HEK293 (cell line): Measurements from ENCODE around the gene BICRA.

ENCODE experiments used
- CTCF ChIA-PET: fragments of 350-600 bp; formaldehyde crosslinking; extraction: SDS; loops from one replicate; lab custom pipeline; 2021; ENCODE audit warnings: antibody characterized with exemption; lab: Yijun Ruan, JAX
- POLR2A ChIA-PET: fragments of 300-600 bp; formaldehyde crosslinking; extraction: SDS; loops from one replicate; lab custom pipeline; 2020; ENCODE audit warnings: antibody characterized with exemption, inconsistent platforms; lab: Yijun Ruan, JAX
- H3K27ac ChIP-seq: fragments of 200-500 bp; sonication (Bioruptor generic); 2 replicates; pipeline ENCODE4 v1.5.1; 2014; ENCODE audit warnings: low read depth, low read length, control low read depth, inconsistent platforms; ENCODE audit errors: extremely low read depth
- H3K36me3 ChIP-seq, 2 experiments: fragments of 200-500 bp in 1 of 2; sonication (Bioruptor generic) in 1 of 2; 1 replicate in 1 of 2; 2 replicates in 1 of 2; pipeline ENCODE4 v1.5.1; 2014 to 2017; ENCODE audit warnings: inconsistent platforms in 2 of 2, low read length in 2 of 2; ENCODE audit not compliant: control insufficient read depth in 2 of 2, insufficient read depth in 1 of 2
- H3K4me1 ChIP-seq: fragments of 200-500 bp; sonication (Bioruptor generic); 2 replicates; pipeline ENCODE4 v1.5.1; 2014; ENCODE audit warnings: mild to moderate bottlenecking, low read length, inconsistent platforms; ENCODE audit not compliant: control insufficient read depth, insufficient read depth
- H3K4me3 ChIP-seq: 2 replicates; pipeline ENCODE4 v1.5.1; 2011; ENCODE audit warnings: low read depth, mild to moderate bottlenecking, control low read depth, low read length, moderate library complexity
- H3K9me3 ChIP-seq: fragments of 200-500 bp; sonication (Bioruptor generic); 2 replicates; pipeline ENCODE4 v1.5.1; 2014; ENCODE audit warnings: low read depth, low read length, inconsistent platforms; ENCODE audit not compliant: control insufficient read depth, insufficient read depth
- KLF1 ChIP-seq: fragments of 450-650 bp; formaldehyde crosslinking; IDR thresholded peaks from 2 replicates; pipeline ENCODE4 v1.5.1; 2016; ENCODE audit warnings: missing biosample characterization, missing genetic modification characterization
- PBX3 ChIP-seq: sonication (generic); formaldehyde crosslinking; IDR thresholded peaks from 2 replicates; pipeline ENCODE4 v1.8.1; 2022; ENCODE audit warnings: mild to moderate bottlenecking, moderate library complexity, missing genetic modification reagents
- REPIN1 ChIP-seq: fragments of 450-650 bp; formaldehyde crosslinking; IDR thresholded peaks from 2 replicates; pipeline ENCODE4 v1.5.1; 2017; ENCODE audit warnings: missing biosample characterization, missing genetic modification characterization, low read depth
- SP2 ChIP-seq: fragments of 450-650 bp; formaldehyde crosslinking; IDR thresholded peaks from 2 replicates; pipeline ENCODE4 v1.5.1; 2016; ENCODE audit warnings: missing biosample characterization, missing genetic modification characterization
- SP7 ChIP-seq: fragments of 450-650 bp; formaldehyde crosslinking; IDR thresholded peaks from 2 replicates; pipeline ENCODE4 v1.5.1; 2016; ENCODE audit warnings: missing biosample characterization, missing genetic modification characterization
- TCF7L2 ChIP-seq: IDR thresholded peaks from 2 replicates; pipeline ENCODE4 v1.6.1; 2011; ENCODE audit warnings: low read depth, mild to moderate bottlenecking, inconsistent platforms, low read length, moderate library complexity, borderline replicate concordance
- YY2 ChIP-seq: fragments of 450-650 bp; formaldehyde crosslinking; IDR thresholded peaks from 2 replicates; pipeline ENCODE4 v1.5.1; 2016; ENCODE audit warnings: missing biosample characterization, missing genetic modification characterization
- ZBTB20 ChIP-seq: fragments of 450-650 bp; formaldehyde crosslinking; IDR thresholded peaks from 2 replicates; pipeline ENCODE4 v1.5.1; 2016; ENCODE audit warnings: missing biosample characterization, missing genetic modification characterization
- ZBTB8A ChIP-seq: fragments of 450-650 bp; formaldehyde crosslinking; IDR thresholded peaks from 2 replicates; pipeline ENCODE4 v1.5.1; 2016; ENCODE audit warnings: missing biosample characterization, missing genetic modification characterization
- ZFP37 ChIP-seq: fragments of 450-650 bp; formaldehyde crosslinking; IDR thresholded peaks from 2 replicates; pipeline ENCODE4 v1.5.1; 2016; ENCODE audit warnings: missing biosample characterization, missing genetic modification characterization
- ZIC2 ChIP-seq: fragments of 450-650 bp; formaldehyde crosslinking; IDR thresholded peaks from 2 replicates; pipeline ENCODE4 v1.5.1; 2016; ENCODE audit warnings: missing biosample characterization, missing genetic modification characterization
- ZNF169 ChIP-seq: fragments of 450-650 bp; formaldehyde crosslinking; IDR thresholded peaks from 2 replicates; pipeline ENCODE4 v1.5.1; 2016; ENCODE audit warnings: missing biosample characterization, missing genetic modification characterization
- ZNF2 ChIP-seq: fragments of 450-650 bp; formaldehyde crosslinking; IDR thresholded peaks from 2 replicates; pipeline ENCODE4 v1.5.1; 2016; ENCODE audit warnings: missing biosample characterization, missing genetic modification characterization
- ZNF391 ChIP-seq: fragments of 450-650 bp; formaldehyde crosslinking; IDR thresholded peaks from 2 replicates; pipeline ENCODE4 v1.5.1; 2016; ENCODE audit warnings: low read depth, missing biosample characterization, missing genetic modification characterization, borderline replicate concordance
- ZNF501 ChIP-seq: fragments of 450-650 bp; formaldehyde crosslinking; IDR thresholded peaks from 2 replicates; pipeline ENCODE4 v1.5.1; 2016; ENCODE audit warnings: missing biosample characterization, missing genetic modification characterization
- ZNF513 ChIP-seq: fragments of 450-650 bp; IDR thresholded peaks from 2 replicates; pipeline ENCODE4 v1.5.1; 2018; ENCODE audit warnings: missing biosample characterization, missing genetic modification characterization
- ZNF596 ChIP-seq: fragments of 450-650 bp; IDR thresholded peaks from 2 replicates; pipeline ENCODE4 v1.5.0; 2018; ENCODE audit warnings: missing biosample characterization, mild to moderate bottlenecking, missing genetic modification characterization, moderate library complexity
- ZNF600 ChIP-seq: fragments of 450-650 bp; formaldehyde crosslinking; IDR thresholded peaks from 2 replicates; pipeline ENCODE4 v1.5.1; 2016; ENCODE audit warnings: missing biosample characterization, missing genetic modification characterization
- ZNF76 ChIP-seq: fragments of 450-650 bp; formaldehyde crosslinking; IDR thresholded peaks from 2 replicates; pipeline ENCODE4; 2016; ENCODE audit warnings: low read depth, missing biosample characterization, missing genetic modification characterization, borderline replicate concordance
- ZXDB ChIP-seq: fragments of 450-650 bp; formaldehyde crosslinking; IDR thresholded peaks from 2 replicates; pipeline ENCODE4 v1.5.1; 2016; ENCODE audit warnings: missing biosample characterization, missing genetic modification characterization
- TF ChIP-seq, protein P1 (sequence below): fragments of 450-650 bp; formaldehyde crosslinking; IDR thresholded peaks from 2 replicates; pipeline ENCODE4 v1.5.1; 2016; ENCODE audit warnings: missing biosample characterization, missing genetic modification characterization
- TF ChIP-seq, protein P2 (sequence below): fragments of 450-650 bp; formaldehyde crosslinking; IDR thresholded peaks from 2 replicates; pipeline ENCODE4 v1.5.1; 2016; ENCODE audit warnings: missing biosample characterization, missing genetic modification characterization
- TF ChIP-seq, protein P3 (sequence below): fragments of 450-650 bp; formaldehyde crosslinking; IDR thresholded peaks from 2 replicates; pipeline ENCODE4 v1.5.0; 2017; ENCODE audit warnings: missing biosample characterization, missing genetic modification characterization, borderline replicate concordance
- TF ChIP-seq, protein P4 (sequence below): fragments of 450-650 bp; formaldehyde crosslinking; IDR thresholded peaks from 2 replicates; pipeline ENCODE4 v1.5.1; 2016; ENCODE audit warnings: missing biosample characterization, missing genetic modification characterization

The BICRA gene

GRCh38 chr19:47608074-47608918, 638 bp upstream of the BICRA start:
- Histone ChIP-seq H3K36me3 (peaks cover 5 to 8% of the 10 kb centered on the region in 2 experiments; a peak in 2 of 3 replicates), H3K27ac (peak overlapping the region; percentile 98), H3K9me3 (no peaks in the 10 kb centered on the region), H3K4me1 (peaks cover 8% of the 10 kb centered on the region), H3K4me3 (peak overlapping the region; percentile 80)
- ChIA-PET CTCF (interaction anchor here (0.6 to 1.2 kb wide), 2 partner anchors 90 to 172 kb away, joined by 3 to 4 read pairs; no protein-coding TSS in a partner anchor), POLR2A (interaction anchor here (0.5 to 1.4 kb wide), 5 partner anchors 8 to 1839 kb away, joined by 3 to 6 read pairs (median 4); partner anchors contain the start of genes NAPA and SIX5)
- peak; percentile 47; the same call in 1 of the 2 replicates for TF ChIP-seq REPIN1 (tag by site-specific recombination)
- peak; percentile 89 for TF ChIP-seq ZXDB (tag by site-specific recombination)
- peak; percentile 69 for TF ChIP-seq ZNF600 (tag by site-specific recombination)
- TF ChIP-seq, protein P1, sequence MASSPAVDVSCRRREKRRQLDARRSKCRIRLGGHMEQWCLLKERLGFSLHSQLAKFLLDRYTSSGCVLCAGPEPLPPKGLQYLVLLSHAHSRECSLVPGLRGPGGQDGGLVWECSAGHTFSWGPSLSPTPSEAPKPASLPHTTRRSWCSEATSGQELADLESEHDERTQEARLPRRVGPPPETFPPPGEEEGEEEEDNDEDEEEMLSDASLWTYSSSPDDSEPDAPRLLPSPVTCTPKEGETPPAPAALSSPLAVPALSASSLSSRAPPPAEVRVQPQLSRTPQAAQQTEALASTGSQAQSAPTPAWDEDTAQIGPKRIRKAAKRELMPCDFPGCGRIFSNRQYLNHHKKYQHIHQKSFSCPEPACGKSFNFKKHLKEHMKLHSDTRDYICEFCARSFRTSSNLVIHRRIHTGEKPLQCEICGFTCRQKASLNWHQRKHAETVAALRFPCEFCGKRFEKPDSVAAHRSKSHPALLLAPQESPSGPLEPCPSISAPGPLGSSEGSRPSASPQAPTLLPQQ (tag by site-specific recombination) = peak; percentile 69
- TF ChIP-seq ZNF513 (tag by site-specific recombination) = peak; percentile 91
- no peak for TF ChIP-seq ZNF596
- TF ChIP-seq TCF7L2 = no peak
- peak; percentile 35; the same call in 1 of the 2 replicates for TF ChIP-seq ZNF2 (tag by site-specific recombination)
- TF ChIP-seq ZNF169 (tag by site-specific recombination) = no peak
- TF ChIP-seq SP2 (tag by site-specific recombination) = peak; percentile 69
- 0 out of 2 replicates have a peak, but pooled peaks have one; percentile 57 for TF ChIP-seq YY2 (tag by site-specific recombination)
- TF ChIP-seq ZNF391 = 0 out of 2 replicates have a peak, but pooled peaks have one; percentile 50
- TF ChIP-seq ZNF501 (tag by site-specific recombination) = 0 out of 2 replicates have a peak, but pooled peaks have one; percentile 73
- peak; percentile 74 for TF ChIP-seq SP7 (tag by site-specific recombination)
- TF ChIP-seq KLF1 (tag by site-specific recombination) = peak; percentile 41; the same call in 1 of the 2 replicates
- TF ChIP-seq PBX3 (CRISPR knock-in tag) = peak; percentile 87
- TF ChIP-seq ZIC2 (tag by site-specific recombination) = peak; percentile 95
- peak; percentile 94 for TF ChIP-seq ZNF76 (tag by site-specific recombination)
- TF ChIP-seq, protein P2, sequence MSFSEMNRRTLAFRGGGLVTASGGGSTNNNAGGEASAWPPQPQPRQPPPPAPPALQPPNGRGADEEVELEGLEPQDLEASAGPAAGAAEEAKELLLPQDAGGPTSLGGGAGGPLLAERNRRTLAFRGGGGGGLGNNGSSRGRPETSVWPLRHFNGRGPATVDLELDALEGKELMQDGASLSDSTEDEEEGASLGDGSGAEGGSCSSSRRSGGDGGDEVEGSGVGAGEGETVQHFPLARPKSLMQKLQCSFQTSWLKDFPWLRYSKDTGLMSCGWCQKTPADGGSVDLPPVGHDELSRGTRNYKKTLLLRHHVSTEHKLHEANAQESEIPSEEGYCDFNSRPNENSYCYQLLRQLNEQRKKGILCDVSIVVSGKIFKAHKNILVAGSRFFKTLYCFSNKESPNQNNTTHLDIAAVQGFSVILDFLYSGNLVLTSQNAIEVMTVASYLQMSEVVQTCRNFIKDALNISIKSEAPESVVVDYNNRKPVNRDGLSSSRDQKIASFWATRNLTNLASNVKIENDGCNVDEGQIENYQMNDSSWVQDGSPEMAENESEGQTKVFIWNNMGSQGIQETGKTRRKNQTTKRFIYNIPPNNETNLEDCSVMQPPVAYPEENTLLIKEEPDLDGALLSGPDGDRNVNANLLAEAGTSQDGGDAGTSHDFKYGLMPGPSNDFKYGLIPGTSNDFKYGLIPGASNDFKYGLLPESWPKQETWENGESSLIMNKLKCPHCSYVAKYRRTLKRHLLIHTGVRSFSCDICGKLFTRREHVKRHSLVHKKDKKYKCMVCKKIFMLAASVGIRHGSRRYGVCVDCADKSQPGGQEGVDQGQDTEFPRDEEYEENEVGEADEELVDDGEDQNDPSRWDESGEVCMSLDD (tag by site-specific recombination) = peak; percentile 99
- TF ChIP-seq, protein P3, sequence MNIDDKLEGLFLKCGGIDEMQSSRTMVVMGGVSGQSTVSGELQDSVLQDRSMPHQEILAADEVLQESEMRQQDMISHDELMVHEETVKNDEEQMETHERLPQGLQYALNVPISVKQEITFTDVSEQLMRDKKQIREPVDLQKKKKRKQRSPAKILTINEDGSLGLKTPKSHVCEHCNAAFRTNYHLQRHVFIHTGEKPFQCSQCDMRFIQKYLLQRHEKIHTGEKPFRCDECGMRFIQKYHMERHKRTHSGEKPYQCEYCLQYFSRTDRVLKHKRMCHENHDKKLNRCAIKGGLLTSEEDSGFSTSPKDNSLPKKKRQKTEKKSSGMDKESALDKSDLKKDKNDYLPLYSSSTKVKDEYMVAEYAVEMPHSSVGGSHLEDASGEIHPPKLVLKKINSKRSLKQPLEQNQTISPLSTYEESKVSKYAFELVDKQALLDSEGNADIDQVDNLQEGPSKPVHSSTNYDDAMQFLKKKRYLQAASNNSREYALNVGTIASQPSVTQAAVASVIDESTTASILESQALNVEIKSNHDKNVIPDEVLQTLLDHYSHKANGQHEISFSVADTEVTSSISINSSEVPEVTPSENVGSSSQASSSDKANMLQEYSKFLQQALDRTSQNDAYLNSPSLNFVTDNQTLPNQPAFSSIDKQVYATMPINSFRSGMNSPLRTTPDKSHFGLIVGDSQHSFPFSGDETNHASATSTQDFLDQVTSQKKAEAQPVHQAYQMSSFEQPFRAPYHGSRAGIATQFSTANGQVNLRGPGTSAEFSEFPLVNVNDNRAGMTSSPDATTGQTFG (tag by site-specific recombination) = no peak
- TF ChIP-seq ZBTB20 (tag by site-specific recombination) = peak; percentile 69; the same call in 1 of the 2 replicates
- TF ChIP-seq ZBTB8A (tag by site-specific recombination) = peak; percentile 76
- TF ChIP-seq, protein P4, sequence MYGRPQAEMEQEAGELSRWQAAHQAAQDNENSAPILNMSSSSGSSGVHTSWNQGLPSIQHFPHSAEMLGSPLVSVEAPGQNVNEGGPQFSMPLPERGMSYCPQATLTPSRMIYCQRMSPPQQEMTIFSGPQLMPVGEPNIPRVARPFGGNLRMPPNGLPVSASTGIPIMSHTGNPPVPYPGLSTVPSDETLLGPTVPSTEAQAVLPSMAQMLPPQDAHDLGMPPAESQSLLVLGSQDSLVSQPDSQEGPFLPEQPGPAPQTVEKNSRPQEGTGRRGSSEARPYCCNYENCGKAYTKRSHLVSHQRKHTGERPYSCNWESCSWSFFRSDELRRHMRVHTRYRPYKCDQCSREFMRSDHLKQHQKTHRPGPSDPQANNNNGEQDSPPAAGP (tag by site-specific recombination) = peak; percentile 54; the same call in 1 of the 2 replicates
- TF ChIP-seq ZFP37 (tag by site-specific recombination) = 0 out of 2 replicates have a peak, but pooled peaks have one; percentile 81
